GM18520 (cell line): ENCODE data around the gene SRRM4.

Experiments used
- ATAC-seq: cut with Tn5 transposase; IDR thresholded peaks from one replicate; pipeline ENCODE4 v1.9.1; 2021; ENCODE audit not compliant: unreplicated experiment

Gene SRRM4

GRCh38 chr12:119159844-119160243 lies 178.5 kb downstream of the SRRM4 start:
- ATAC-seq: no peak

GRCh38 chr12:119167902-119168301 lies 186.6 kb downstream of the SRRM4 start:
- ATAC-seq: no peak

- ATAC-seq: no peak
Observed at GRCh38 chr12:119168721-119169120, 187.4 kb downstream of the SRRM4 start.

GRCh38 chr12:119169150-119169549 lies 187.8 kb downstream of the SRRM4 start:
- no peak for ATAC-seq

- no peak for ATAC-seq
Observed at GRCh38 chr12:119171291-119171690, 189.9 kb downstream of the SRRM4 start.

GRCh38 chr12:119171691-119172425 lies 190.5 kb downstream of the SRRM4 start:
- ATAC-seq: no peak

- no peak for ATAC-seq
Observed at GRCh38 chr12:119175081-119175480, 193.7 kb downstream of the SRRM4 start.

- no peak for ATAC-seq
Observed at GRCh38 chr12:119176267-119177055, 195.1 kb downstream of the SRRM4 start.

GRCh38 chr12:119177056-119177325 lies 195.7 kb downstream of the SRRM4 start:
- ATAC-seq: no peak

- no peak for ATAC-seq
Observed at GRCh38 chr12:119177724-119178380, 196.5 kb downstream of the SRRM4 start.

GRCh38 chr12:119178544-119179334 lies 197.4 kb downstream of the SRRM4 start, which contains the start of gene HSPB8:
HSPB8 (plus strand) TSS chr12:119178931; CDS start chr12:119179313, 382 bp downstream.
- ATAC-seq: no peak

- no peak for ATAC-seq
Observed at GRCh38 chr12:119179335-119180021, 198.1 kb downstream of the SRRM4 start.

GRCh38 chr12:119180380-119181040 lies 199.2 kb downstream of the SRRM4 start:
- no peak for ATAC-seq

- ATAC-seq: no peak
Observed at GRCh38 chr12:119181202-119181601, 199.9 kb downstream of the SRRM4 start.

- no peak for ATAC-seq
Observed at GRCh38 chr12:119181944-119182343, 200.6 kb downstream of the SRRM4 start.

- ATAC-seq: no peak
Observed at GRCh38 chr12:119182701-119183493, 201.6 kb downstream of the SRRM4 start.

GRCh38 chr12:119183942-119184695 lies 202.8 kb downstream of the SRRM4 start:
- ATAC-seq: no peak

GRCh38 chr12:119195256-119195655 lies 213.9 kb downstream of the SRRM4 start:
- ATAC-seq: no peak

GRCh38 chr12:119198440-119198839 lies 217.1 kb downstream of the SRRM4 start:
- ATAC-seq: no peak
